SIG-M5 treated with dmso at 0.1 percent for 504 hours (cell line): ENCODE measurements around the gene KIAA1217.

Experiments
- DNase-seq: peaks from one replicate; lab custom pipeline; 2025; ENCODE audit not compliant: unreplicated experiment; lab: John Stamatoyannopoulos, UW

Gene KIAA1217, protein sequence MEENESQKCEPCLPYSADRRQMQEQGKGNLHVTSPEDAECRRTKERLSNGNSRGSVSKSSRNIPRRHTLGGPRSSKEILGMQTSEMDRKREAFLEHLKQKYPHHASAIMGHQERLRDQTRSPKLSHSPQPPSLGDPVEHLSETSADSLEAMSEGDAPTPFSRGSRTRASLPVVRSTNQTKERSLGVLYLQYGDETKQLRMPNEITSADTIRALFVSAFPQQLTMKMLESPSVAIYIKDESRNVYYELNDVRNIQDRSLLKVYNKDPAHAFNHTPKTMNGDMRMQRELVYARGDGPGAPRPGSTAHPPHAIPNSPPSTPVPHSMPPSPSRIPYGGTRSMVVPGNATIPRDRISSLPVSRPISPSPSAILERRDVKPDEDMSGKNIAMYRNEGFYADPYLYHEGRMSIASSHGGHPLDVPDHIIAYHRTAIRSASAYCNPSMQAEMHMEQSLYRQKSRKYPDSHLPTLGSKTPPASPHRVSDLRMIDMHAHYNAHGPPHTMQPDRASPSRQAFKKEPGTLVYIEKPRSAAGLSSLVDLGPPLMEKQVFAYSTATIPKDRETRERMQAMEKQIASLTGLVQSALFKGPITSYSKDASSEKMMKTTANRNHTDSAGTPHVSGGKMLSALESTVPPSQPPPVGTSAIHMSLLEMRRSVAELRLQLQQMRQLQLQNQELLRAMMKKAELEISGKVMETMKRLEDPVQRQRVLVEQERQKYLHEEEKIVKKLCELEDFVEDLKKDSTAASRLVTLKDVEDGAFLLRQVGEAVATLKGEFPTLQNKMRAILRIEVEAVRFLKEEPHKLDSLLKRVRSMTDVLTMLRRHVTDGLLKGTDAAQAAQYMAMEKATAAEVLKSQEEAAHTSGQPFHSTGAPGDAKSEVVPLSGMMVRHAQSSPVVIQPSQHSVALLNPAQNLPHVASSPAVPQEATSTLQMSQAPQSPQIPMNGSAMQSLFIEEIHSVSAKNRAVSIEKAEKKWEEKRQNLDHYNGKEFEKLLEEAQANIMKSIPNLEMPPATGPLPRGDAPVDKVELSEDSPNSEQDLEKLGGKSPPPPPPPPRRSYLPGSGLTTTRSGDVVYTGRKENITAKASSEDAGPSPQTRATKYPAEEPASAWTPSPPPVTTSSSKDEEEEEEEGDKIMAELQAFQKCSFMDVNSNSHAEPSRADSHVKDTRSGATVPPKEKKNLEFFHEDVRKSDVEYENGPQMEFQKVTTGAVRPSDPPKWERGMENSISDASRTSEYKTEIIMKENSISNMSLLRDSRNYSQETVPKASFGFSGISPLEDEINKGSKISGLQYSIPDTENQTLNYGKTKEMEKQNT (N-terminal part only)

DNA sequence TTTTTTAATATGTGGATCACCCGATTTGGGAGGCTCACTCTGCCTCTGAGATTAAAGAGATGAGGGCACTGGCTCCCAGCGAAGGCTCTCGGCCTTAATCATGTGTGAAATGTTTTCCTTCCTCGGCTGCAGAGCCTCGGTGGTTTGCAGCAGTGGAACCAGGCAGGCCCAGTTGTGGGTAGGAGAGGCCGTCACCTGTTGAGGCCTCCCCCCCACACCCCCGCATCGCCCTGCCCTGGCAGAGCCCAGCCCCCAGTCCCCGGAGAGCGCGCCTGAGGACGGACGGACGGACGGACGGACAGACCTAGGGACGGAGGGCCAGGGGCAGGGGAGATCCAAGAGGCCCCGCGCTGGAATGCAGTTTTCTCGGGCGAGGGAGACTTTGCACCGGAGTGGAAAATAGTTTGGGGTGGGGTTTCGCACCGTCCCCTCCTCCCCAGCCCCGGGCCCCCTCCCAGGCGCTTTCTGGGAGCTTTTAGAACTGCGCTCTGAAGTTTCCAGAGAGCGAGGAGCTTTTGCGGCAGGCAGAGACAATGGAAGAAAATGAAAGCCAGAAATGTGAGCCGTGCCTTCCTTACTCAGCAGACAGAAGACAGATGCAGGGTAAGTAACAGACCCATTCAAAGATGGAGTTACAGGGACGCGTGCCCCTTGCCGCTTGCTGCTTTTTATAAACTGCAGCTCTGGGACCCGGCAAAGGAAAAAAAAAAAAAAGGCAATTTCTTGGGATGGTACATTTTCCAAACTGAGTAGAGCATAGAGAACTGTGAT lies at the start of gene KIAA1217:
TSS of gene KIAA1217 (plus strand) at position 478 of the 771 bp plus-strand sequence. CDS start at position 534, 56 bp downstream.
- no peak for DNase-seq

DNA sequence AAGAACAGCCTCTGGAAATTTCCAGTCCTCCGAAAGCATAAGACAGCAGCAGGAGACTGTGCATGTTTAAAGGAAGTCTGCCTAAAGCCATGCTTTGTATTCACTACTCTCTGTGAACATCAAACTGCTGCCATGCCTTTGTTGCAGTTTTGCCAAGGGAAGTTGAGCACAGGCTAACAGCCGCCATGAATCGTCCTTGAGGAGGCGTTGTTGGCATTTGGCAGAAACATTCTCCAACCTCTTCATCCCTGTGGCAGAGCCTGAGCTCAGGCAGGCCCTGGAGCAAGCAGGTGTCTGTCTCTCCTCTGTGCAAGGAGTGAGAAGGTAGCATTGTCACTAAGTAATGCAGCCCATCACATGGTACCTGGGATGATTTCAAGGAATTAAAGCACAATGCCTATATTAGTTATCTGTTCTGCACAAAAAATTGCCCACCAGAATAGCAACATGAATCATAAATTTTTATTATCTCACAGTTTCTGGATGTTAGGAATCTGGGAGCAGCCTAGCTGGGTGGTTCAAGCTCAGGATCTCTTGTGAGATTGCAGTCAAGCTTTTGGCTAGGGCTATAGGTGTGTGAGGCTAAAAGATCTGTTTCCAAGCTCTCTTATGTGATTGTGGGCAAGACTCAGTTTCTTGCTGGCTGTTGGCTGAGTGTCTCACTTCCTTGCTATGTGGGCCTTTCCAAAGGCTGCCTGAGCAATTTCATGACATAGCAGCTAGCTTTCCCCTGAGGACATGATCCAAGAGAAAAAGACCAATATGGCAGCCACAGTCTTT lies 46.5 kb upstream of the KIAA1217 start:
- no peak for DNase-seq

DNA sequence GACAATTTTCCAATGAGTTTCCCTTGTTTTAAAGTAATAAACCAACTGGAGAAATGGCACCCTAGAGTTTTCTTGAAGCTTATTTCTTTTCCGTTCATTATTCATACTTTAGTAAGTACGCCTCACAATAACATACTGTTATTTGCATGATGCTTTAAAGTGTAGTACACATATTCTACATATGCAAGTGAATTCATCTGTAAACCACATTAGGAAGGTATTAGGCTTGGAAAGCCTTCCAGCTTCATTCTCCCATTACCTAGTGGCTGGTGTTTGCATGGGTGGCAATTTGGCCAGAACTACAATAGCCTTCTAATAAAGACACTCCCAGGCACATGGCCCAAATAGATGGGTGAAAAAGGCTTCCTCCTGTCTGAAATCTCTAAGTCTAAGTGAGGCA lies 45.5 kb upstream of the KIAA1217 start:
- no peak for DNase-seq

DNA sequence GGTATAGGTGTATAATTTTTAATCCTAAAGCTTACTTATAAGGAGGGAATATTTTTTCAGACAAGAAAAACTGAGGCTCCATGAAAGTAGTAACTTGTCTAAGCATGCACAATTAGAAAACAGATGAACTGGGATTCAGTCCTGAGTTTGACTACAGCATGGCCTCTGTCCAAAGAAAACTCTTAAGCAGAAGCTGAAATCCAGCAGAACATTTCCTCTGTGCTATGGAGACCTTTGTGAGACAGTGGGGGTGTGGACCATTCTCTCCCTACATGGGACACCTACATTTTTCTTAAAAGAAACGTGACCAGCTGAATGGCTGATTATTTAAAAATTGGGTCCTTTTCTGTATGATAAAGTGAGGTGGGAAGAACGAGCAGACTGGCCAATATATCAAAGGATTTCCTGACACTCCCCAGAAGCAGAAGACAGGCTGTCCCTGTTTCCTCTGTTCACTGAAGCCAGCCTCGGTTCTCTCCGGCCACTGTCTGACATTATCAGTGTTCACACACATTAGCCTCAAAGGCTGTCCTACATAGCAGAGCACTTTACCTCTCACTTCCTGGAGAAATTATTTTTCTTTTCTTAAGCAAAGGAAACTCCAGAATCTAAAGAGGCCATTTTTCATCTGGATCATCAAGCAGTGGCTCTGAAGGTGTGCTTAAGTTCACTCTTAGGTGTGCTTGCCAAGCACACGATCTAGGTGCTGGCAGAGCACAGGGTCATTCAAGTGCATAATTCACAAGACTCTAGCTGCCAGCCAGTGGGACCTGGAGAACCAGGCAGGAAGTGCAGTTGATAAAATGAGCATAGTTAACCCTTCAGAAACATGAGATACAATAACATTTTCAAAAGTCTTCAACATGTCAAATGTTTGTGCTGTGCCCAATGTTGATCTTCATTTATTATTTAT lies 40.4 kb upstream of the KIAA1217 start:
- DNase-seq = no peak

DNA sequence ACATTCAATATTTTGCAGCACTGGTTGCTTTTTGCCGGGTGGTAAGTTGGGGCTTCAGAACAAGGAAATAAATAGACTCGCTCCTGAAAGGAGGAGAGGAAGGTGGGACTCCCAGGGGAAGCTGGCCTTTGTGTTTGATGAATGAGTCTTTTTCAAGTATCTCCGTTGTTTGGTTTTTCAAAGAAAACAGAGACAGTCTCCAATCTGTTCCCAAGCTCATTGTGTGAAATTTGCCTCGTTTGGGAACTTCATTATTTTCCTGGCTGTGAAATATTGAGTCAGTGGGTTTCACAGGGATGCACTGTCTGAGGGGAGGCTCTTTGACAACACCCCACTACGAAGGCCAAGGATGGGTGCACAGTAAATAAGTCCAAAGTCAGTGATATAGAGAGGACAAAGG lies 38.7 kb upstream of the KIAA1217 start:
- DNase-seq = no peak

DNA sequence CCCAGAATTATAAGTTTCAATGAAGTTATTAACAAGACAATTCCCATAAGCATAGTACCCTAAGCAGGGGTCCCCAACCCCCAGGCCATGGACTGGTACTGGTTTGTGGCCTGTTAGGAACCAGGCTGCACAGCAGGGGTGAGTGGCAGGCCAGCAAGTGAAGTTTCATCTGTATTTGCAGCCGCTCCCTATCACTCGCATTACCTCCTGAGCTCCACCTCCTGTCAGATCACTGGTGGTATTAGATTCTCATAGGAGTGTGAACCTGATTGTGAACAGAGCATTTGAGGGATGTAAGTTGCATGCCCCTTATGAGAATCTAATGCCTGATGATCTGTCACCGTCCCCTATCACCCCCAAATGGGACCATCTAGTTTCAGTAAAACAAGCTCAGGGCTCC lies 36.0 kb upstream of the KIAA1217 start:
- DNase-seq = no peak

DNA sequence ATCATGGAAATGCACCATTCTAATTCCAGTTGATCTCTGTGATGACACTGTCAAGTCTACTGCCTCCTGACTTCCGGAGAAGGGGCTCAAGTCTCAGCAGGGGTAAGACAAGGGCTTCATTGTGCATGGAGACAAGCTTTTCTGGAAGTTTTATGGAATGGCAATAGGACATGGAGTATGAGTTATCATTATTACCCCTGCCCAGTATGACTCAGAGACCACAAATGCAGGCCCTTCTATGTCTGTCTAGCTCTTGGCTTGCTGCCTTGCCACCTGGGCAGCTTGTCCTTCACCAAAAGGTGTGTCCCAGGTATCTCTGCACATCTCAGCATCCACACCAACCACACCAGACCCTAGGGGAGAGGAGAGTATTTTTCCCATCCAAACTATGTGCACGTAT lies 34.9 kb upstream of the KIAA1217 start:
- no peak for DNase-seq

DNA sequence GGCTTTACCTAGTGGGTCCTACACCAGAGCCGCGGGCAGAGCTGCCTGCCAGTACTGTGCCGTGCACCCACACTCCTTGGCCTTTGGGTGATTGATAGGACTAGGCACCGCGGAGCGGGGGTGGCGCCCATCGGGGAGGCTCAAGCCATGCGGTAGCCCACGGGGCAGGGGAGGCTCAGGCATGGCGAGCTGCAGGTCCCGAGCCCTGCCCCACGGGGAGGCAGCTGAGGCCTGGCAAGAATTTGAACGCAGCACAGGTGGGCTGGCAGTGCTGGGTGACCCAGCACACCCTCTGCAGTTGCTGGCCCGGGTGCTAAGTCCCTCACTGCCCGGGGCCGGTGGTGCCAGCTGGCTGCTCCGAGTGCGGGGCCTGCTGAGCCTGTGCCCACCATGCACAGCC lies 32.3 kb upstream of the KIAA1217 start:
- no peak for DNase-seq

DNA sequence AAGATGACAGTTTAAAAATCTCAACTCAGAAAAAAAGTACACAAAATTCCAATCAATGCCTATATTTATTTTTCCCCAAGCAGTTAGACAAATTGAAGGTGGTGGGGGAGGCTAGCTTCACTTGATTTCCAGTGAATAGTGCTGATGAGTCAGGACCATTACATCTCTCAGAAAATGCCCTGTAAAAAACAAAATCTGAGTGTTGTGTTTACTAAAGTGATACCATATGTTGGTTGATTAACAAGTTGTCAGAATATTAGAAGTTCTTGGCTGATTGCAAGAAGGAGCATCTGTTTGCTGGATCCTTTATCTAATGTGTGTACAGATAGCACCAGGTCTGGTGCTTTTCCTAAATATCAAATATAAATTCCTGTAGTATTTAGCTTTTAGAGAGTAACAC lies 31.3 kb upstream of the KIAA1217 start:
- DNase-seq = no peak

DNA sequence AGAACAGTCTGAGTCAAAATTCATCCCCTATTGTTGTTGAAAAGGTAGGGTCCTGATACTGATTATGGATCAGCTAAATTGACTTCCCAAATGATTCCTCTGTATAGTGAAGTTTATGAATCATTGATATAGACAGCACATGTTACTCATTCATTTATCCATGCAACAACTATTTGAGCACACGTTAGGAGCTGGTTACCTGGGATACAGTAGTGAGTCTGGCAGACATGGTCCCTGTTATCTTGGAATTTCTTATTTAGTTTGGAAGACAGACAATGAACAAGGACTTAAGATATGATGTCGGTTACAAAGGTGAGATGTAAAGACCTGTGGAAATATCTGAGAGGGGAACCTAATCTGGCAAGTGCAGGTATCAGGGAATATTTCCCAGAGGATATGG lies 28.0 kb upstream of the KIAA1217 start:
- DNase-seq = no peak

DNA sequence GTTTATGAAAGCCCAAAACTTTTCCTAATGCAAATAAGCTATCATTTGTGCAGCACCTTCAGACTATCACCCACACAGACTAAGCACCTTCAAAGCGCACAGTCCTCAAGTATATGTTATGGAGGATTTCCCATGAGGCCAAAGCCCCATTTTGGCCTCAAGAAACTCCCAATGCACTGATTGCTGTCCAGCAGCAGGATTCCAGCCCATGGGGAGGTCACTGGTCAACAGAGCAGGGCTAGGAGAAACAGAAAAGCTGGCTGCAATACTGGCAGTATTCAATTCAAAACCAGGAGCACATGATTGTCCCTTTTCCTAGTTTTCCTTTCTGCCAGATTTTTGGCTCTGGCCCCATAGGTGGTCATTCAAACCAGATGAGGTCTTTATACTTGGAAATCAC lies 24.5 kb upstream of the KIAA1217 start:
- DNase-seq = no peak

DNA sequence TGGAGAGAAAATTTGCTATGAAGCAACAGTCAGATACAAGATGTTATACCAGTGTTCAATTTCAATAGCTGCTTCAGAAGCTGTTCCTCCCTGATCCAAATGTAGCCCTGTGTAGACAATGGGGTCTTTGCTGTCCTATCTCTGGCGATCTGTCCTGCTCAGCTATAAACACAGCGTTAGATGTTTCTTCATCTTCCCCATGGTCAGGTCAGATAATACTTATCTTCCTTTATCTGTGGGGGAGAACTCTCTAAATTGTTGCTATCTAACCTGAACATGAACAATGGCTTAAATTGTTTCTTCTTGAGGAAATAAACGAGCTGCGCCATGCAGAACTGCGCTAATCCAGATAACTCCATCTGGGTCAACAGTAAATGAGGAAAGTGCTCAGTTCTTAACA lies 15.6 kb upstream of the KIAA1217 start:
- DNase-seq = no peak

DNA sequence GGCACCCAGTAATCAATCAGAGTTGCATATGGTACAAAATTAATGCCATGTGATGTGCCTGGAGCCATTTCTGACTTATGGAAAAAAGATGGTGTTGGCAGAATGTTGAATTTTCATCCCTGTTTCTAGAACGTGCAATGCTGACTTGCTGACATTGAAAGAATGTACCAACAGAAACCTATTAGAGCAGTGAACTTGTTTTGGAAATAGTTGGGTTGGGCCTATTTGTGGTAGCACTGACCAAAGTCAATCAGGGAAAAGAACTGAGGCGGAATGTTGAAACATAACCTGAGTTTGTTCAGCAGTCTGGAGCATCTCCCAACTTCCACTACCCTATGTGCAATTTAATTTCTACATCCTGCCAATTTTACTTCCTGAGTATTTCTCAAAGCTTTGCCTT lies 11.7 kb upstream of the KIAA1217 start:
- DNase-seq = no peak

DNA sequence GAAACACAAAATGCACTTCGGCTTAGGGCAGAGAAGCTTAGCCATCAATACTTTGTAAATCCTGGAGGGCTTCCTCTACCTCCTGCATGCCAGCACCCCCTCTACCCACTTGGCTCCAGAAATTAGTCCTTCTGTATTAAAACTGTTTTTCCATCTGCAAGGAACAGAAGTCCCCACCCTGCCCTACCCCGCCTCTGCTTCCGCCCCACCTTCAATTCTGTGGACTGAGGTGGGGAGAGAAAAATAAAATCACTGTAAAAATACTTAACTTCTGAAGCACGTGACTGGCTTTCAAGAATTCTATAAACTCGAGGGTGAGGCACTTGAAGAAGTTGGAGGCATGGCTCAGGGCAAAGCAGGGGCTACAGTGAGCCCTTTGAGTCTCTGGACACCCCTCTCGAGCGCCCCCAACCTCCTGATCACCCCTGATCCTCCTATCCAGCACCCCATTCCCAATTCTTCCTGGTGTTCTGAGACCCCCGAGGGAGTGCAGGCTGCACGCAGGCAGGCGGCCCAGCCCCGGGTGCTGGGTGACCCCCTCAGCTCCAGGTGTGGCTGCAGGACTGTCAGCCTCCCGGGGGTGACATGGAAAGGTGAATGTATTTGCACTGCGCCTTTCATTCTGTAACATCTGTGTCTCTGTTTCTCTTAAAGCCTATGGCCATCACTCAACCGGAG lies 7.3 kb upstream of the KIAA1217 start:
- DNase-seq = no peak

DNA sequence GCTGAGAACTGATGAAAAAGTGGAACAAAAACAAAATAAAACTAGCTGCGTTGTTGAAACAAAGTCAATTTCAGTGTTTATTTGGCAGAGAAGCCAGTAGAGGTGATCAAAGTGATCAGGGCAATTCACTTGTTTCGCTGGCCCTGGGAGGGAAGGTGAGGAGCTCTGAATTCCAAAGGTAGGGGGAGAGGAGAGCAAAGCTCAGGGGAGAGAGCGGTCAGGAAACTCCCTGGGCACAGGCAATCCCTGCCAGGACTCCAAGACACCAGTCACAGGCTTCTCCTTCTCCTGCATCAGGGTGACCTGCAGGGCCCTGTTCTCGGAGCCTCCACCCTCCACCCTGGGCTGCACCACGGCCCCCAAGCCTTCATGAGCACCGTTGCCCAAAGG lies 6.8 kb upstream of the KIAA1217 start:
- no peak for DNase-seq

DNA sequence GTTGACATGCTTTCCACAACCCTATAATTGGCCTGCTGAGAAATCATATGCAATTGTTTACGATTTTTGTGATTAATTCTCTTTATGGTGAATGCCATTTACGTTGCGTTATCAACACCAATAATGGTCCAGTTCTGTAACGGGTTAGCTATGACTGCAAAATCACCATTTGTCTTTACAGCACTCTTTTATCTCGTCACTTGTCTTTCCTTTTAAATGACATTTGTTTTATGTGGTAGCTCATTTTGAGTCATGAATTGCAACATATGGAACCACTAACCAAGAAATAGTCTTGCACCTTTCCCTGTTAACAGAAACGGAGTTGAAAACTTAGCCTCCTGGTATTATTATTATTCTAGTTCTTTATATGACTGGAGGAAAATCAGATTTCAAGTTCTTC lies 3.1 kb upstream of the KIAA1217 start:
- DNase-seq = no peak

DNA sequence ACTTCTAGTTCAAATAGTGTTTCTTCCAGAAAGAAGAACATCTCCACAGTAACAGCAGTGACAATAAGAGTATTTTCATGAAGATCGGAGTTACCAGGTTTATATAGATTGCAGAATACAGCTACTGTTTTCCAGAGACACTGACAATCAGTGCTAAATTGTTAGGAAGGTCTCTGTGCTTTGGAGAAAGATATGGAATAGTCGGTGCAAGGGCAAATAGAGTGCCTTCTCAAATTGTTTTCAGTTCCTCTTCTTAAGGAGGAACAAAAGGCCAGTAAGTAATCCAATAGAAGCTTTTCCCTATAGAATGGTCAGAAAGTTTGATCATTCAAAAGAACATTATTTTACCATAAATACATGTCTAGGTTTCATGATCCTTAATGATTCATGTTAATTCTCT lies 2.6 kb upstream of the KIAA1217 start:
- no peak for DNase-seq

DNA sequence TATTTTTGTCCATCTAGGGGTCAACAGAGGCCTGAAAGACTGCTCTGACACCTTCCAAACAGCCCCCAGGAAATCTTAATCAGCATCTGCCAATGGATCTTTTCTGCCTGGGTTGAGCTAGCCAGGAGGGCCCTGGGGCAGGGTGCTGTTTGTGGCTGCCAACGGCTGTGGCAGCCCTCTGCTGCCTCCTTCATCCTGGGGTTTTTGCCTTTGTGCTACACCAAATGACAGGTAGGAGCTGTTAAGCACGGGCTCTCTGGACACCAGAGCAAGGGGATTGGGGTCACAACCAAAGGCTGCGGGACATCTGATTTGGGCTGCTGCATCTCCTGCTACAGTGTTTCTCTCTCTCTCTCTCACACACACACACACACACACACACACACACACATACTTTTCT lies 2.0 kb upstream of the KIAA1217 start:
- no peak for DNase-seq
